Gastroesophageal sphincter (tissue), 4 donors: ENCODE measurements around the gene SMIM15. TPM values are rescaled to one million over a fixed set of nuclear protein-coding genes. Genes with fewer than 3 reads are reported as not detected.
"Not testable (repeated sequence)": the region's sequence is repeated elsewhere in the genome, so short reads cannot be mapped to it uniquely, and the experiment has no call there.

Source experiments
- ATAC-seq: fragments of 150-250 bp; one replicate; pipeline ENCODE4 v1.9.1; 2016; ENCODE audit warnings: mild to moderate bottlenecking, moderate library complexity
- H3K27ac ChIP-seq, 4 donors: fragments of 200-600 bp; sonication (generic) in 3 of 4; 1 replicate in 3 of 4; 2 replicates in 1 of 4; pipeline ENCODE4 v1.5.1; 2016 to 2019
- H3K27me3 ChIP-seq: fragments of 200-600 bp; sonication (generic); one replicate; pipeline ENCODE4 v1.5.1; 2019
- H3K36me3 ChIP-seq, 2 donors: fragments of 200-600 bp; sonication (generic); one replicate each; pipeline ENCODE4 v1.5.1; 2019; ENCODE audit warnings: control low read depth in 1 of 2
- H3K4me1 ChIP-seq, 3 donors: fragments of 200-600 bp; sonication (generic); 1 replicate in 2 of 3; 2 replicates in 1 of 3; pipeline ENCODE4 v1.5.1; 2016 to 2019; ENCODE audit warnings: control low read depth in 2 of 3
- H3K4me3 ChIP-seq, 2 donors: fragments of 200-600 bp; sonication (generic); one replicate each; pipeline ENCODE4 v1.5.1; 2019; ENCODE audit warnings: mild to moderate bottlenecking in 1 of 2, moderate library complexity in 1 of 2
- H3K9me3 ChIP-seq, 3 donors: fragments of 200-600 bp; sonication (generic); one replicate each; pipeline ENCODE4 v1.5.1; 2017 to 2019; ENCODE audit warnings: control low read depth in 2 of 3
- EP300 ChIP-seq: sonication (generic); formaldehyde crosslinking; IDR thresholded peaks from one replicate; pipeline ENCODE4 v1.6.1; 2017; ENCODE audit warnings: antibody characterized with exemption, mild to moderate bottlenecking
- POLR2A ChIP-seq, 2 donors: fragments of 450-650 bp; IDR thresholded peaks; one replicate each; pipeline ENCODE4 v1.6.1; 2017; ENCODE audit warnings: antibody characterized with exemption in 2 of 2, mild to moderate bottlenecking in 2 of 2, moderate library complexity in 1 of 2
- POLR2AphosphoS5 ChIP-seq: sonication (generic); formaldehyde crosslinking; IDR thresholded peaks from one replicate; pipeline ENCODE4 v1.6.1; 2017; ENCODE audit warnings: antibody characterized with exemption
- WGBS, 2 donors: methylation state at CpG; one replicate each; pipeline ENCODE4 v1.1.5; 2018; ENCODE audit warnings: low coverage in 1 of 2; 5-methylcytosine and 5-hydroxymethylcytosine counted together
- total RNA-seq, 4 donors: library from RNA; depleted of rRNA; stranded (reverse); fragments of >200 nt; gene quantifications; one replicate each; pipeline ENCODE4 v1.1.0, GENCODE V29; 2016
- TF ChIP-seq, protein P1 (sequence below), 4 experiments: fragments of 200-600 bp in 2 of 4; fragments of 450-650 bp in 2 of 4; sonication (generic) in 1 of 4; IDR thresholded peaks; one replicate each; pipeline ENCODE4 v1.5.1; 2017 to 2019; ENCODE audit warnings: antibody characterized with exemption in 4 of 4, mild to moderate bottlenecking in 2 of 4, moderate library complexity in 2 of 4

SMIM15 gene
- total RNA-seq, 4 donors from 2014 or later, result 20.7 to 32.2 (median 21.3) TPM

DNA sequence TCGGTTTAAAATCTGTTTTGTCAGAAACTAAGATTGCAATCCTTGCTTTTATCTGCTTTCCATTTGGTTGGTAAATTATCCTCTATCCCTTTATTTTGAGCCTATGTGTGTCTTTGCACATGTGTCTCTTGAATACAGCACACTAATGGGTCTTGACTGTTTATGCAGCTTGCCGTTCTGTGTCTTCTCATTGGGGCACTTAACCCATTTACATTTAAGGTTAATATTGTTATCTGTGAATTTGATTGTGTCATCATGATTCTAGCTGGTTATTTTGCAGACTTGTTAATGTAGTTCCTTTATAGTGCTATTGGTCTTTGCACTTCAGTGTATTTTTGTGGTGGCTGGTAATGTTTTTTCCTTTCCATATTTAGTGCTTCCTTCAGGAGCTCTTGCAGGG, 36.3 kb upstream of the SMIM15 start:
- 73% methylated on average over 2 of the region's 2 CpGs; no CpG with 5 or more reads in 1 of the 2 donors for WGBS, 2 donors
- Histone ChIP-seq H3K36me3 (no peaks in the 10 kb centered on the region), H3K4me3 (no peak overlapping the region), H3K4me1 (no peaks in the 10 kb centered on the region), H3K27ac (no peak overlapping the region), H3K9me3 (peaks cover 0 to 4% (median 0%) of the 10 kb centered on the region in 3 donors), H3K27me3 (no peaks in the 10 kb centered on the region)
- TF ChIP-seq, protein P1, sequence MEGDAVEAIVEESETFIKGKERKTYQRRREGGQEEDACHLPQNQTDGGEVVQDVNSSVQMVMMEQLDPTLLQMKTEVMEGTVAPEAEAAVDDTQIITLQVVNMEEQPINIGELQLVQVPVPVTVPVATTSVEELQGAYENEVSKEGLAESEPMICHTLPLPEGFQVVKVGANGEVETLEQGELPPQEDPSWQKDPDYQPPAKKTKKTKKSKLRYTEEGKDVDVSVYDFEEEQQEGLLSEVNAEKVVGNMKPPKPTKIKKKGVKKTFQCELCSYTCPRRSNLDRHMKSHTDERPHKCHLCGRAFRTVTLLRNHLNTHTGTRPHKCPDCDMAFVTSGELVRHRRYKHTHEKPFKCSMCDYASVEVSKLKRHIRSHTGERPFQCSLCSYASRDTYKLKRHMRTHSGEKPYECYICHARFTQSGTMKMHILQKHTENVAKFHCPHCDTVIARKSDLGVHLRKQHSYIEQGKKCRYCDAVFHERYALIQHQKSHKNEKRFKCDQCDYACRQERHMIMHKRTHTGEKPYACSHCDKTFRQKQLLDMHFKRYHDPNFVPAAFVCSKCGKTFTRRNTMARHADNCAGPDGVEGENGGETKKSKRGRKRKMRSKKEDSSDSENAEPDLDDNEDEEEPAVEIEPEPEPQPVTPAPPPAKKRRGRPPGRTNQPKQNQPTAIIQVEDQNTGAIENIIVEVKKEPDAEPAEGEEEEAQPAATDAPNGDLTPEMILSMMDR (IDR thresholded peaks at IDR 0.05), result no peak
- TF ChIP-seq POLR2A (IDR thresholded peaks at IDR 0.05), result no peak
- TF ChIP-seq EP300, result no peak
- no peak for TF ChIP-seq POLR2AphosphoS5
- no peak for ATAC-seq

DNA sequence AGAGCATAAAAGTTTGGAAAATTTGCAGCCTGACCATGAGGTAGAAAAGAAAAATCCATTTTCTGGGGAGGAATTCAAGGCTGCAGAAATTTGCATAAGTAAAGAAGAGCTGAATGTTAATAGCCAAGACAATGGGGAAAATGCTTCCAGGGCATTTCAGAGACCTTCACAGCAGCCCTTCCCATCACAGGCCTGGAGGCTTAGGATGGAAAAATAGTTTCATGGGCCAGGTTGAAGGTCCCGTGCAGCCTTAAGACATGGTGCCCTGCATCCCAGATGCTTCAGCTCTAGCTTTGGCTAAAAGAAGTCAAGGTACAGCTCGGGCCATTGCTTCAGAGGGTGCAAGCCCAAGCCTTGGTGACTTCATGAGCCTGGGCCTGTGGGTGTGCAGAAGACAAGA, 25.6 kb upstream of the SMIM15 start:
- not testable (repeated sequence) for H3K4me3 ChIP-seq, H3K27ac ChIP-seq, ATAC-seq, H3K4me1 ChIP-seq, H3K9me3 ChIP-seq, H3K36me3 ChIP-seq, H3K27me3 ChIP-seq
- 71 to 100% methylated on average over 1 to 2 of the region's 2 CpGs for WGBS, 2 donors

DNA sequence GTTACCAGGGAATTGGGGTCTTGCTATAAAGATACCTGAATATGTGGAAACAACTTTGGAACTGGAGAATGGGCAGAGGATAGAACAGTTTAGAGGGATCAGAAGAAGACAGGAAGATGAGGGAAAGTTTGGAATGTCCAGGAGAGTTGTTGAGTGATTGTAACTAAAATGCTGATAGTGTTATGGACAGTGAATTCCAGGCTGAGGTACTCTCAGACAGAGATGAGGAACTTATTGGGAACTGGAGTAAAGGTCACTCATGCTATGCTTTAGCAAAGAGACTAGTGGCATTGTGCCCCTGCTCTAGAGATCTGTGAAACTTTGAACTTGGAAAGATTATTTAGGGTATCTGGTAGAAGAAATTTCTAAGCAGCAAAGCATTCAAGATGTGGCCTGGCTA, 25.1 kb upstream of the SMIM15 start:
- not testable (repeated sequence) for H3K4me1 ChIP-seq, ATAC-seq, H3K27ac ChIP-seq, H3K4me3 ChIP-seq, H3K9me3 ChIP-seq, H3K27me3 ChIP-seq, H3K36me3 ChIP-seq

DNA sequence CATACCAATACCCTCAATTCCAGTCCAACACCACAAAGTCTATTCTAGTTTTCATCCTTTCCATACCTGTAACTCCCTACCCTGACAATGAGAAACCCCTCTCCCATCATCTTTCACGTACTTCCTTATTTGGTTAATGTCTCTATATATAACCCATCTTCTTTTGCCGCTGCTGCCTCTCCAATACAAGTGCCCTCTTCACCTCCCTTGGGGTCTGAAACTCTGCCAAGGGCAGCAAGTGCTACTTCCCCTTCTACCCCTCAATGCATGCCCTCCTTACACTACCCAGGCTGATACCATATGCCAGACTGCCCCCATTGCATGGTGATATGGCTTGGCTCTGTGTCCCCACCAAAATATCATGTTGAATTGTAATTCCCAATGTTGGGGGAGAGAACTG, 24.4 kb upstream of the SMIM15 start:
- 50 to 85% methylated on average over 1 to 2 of the region's 2 CpGs for WGBS, 2 donors
- TF ChIP-seq POLR2AphosphoS5 (no peak), EP300 (no peak)
- TF ChIP-seq, protein P1 (IDR thresholded peaks at IDR 0.05), result no peak
- no peak overlapping the region for H3K27ac ChIP-seq
- no peak for ATAC-seq
- no peaks in the 10 kb centered on the region for H3K9me3 ChIP-seq
- H3K36me3 ChIP-seq, result no peaks in the 10 kb centered on the region
- H3K4me3 ChIP-seq, result no peak overlapping the region
- no peaks in the 10 kb centered on the region for H3K4me1 ChIP-seq
- H3K27me3 ChIP-seq, result no peaks in the 10 kb centered on the region

DNA sequence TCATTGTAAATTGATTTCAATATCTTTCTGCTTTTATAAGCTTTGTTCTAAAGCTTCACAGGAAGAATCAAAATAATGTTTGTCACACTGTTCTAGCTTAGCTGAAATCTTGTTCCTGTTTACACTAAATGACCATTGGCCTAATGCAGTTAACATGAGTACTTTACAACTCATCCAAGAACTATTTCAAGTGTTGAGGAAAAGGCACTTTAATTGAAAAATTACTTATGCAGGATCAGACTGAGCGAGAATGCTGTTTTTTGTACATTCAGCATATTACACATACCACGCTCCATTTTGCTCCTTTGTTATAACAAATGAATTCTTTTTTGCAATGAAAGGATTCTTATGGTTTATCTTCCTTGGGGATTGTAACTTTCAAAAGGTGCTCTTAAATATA, 22.4 kb upstream of the SMIM15 start:
- ATAC-seq, result no peak
- WGBS, 2 donors, result 77 to 95% methylated on average over 2 of the region's 2 CpGs
- TF ChIP-seq POLR2AphosphoS5 (no peak), EP300 (no peak), POLR2A (IDR thresholded peaks at IDR 0.05) (no peak)
- TF ChIP-seq, protein P1 (IDR thresholded peaks at IDR 0.05), result no peak
- no peaks in the 10 kb centered on the region for H3K36me3 ChIP-seq
- no peak overlapping the region for H3K27ac ChIP-seq
- H3K27me3 ChIP-seq, result no peaks in the 10 kb centered on the region
- peaks cover 0 to 6% (median 0%) of the 10 kb centered on the region in 3 donors for H3K4me1 ChIP-seq
- H3K9me3 ChIP-seq, result no peaks in the 10 kb centered on the region
- H3K4me3 ChIP-seq, result no peak overlapping the region

DNA sequence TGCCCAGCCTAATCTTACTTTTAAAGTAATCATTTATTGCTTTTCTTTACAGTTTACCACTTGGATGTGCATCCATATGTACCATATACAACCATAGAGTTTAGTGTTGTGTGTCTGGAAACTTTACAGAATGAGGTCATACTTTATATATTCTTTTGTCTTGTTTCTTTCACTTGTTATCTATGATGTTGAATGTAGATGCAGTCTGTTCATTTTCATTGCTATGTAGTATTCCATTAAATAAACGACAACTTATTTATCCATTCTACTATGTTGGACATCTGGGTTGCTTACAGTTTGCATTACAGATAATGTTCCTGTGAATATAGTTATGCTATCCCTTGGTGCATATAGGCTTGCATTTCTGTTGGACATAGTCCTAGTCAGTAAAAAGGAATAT, 21.3 kb upstream of the SMIM15 start:
- Histone ChIP-seq H3K4me1 (peaks cover 0 to 6% (median 0%) of the 10 kb centered on the region in 3 donors), H3K27me3 (no peaks in the 10 kb centered on the region), H3K27ac (no peak overlapping the region), H3K36me3 (no peaks in the 10 kb centered on the region), H3K4me3 (no peak overlapping the region), H3K9me3 (no peaks in the 10 kb centered on the region)
- ATAC-seq, result no peak
- TF ChIP-seq, protein P1 (IDR thresholded peaks at IDR 0.05), result no peak
- TF ChIP-seq POLR2AphosphoS5 (no peak), POLR2A (IDR thresholded peaks at IDR 0.05) (no peak), EP300 (no peak)
- 100% methylated on average over 1 of the region's 1 CpG for whole genome bisulfite sequencing, 2 donors
